Brain microvascular endothelial cell (primary cell): Measurements from ENCODE around the gene FGD6.
A peak's percentile ranks its signal among the peaks of the same experiment; 100 is the strongest.

Experiments
- DNase-seq: peaks from one replicate; pipeline ENCODE4 v3.0.0-alpha.2; 2020
- H3K27ac ChIP-seq: fragments of 250-450 bp; sonication (Bioruptor Pico); 2 replicates; pipeline ENCODE4 v1.5.1; 2020; ENCODE audit warnings: mild to moderate bottlenecking, moderate library complexity
- H3K27me3 ChIP-seq: fragments of 250-450 bp; sonication (Bioruptor Pico); replicated peaks from 2 replicates; pipeline ENCODE4 v1.5.1; 2020; ENCODE audit warnings: mild to moderate bottlenecking
- H3K36me3 ChIP-seq: fragments of 250-450 bp; sonication (Bioruptor Pico); replicated peaks from 2 replicates; pipeline ENCODE4 v1.5.1; 2020; ENCODE audit warnings: mild to moderate bottlenecking
- H3K4me3 ChIP-seq: 2 replicates; pipeline ENCODE4 v1.5.1; 2011; ENCODE audit warnings: low read depth, mild to moderate bottlenecking, control low read depth, low read length, moderate library complexity
- in situ Hi-C: cut with HindIII; loops from 2 replicates; pipeline ENCODE4 v1.10.0; 2017; ENCODE audit warnings: low sequenced_read_pairs, low pct_ligation_motif_present
- TF ChIP-seq, protein P1 (sequence below): IDR thresholded peaks from 2 replicates; pipeline ENCODE4 v1.5.1; 2011; ENCODE audit warnings: low read depth, mild to moderate bottlenecking, moderate library complexity, low read length, control low read depth, inconsistent platforms; ENCODE audit errors: missing control alignments

FGD6 gene

DNA sequence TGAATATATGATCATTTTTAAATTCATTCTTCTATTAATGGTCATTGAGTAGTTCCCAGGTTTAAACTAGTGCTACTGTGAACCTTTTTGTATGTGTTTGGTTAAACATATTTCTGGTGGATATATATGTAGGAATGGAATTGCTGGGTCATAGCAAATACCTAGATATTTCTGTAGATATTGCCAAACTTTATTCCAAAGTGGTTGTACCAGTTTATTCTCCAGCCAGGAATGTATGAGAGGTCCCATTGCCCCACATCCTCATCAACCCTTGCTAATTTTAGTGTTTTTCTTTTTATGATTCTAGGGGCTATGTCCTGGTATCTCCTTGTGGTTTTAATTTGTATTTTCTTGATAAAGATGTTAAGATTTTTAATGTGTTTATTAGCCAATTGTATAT, 3.5 kb upstream of the FGD6 start:
- H3K27me3 ChIP-seq, result no peaks in the 10 kb centered on the region
- no peak for DNase-seq
- no peak overlapping the region for H3K27ac ChIP-seq
- H3K36me3 ChIP-seq, result no peaks in the 10 kb centered on the region
- TF ChIP-seq, protein P1, sequence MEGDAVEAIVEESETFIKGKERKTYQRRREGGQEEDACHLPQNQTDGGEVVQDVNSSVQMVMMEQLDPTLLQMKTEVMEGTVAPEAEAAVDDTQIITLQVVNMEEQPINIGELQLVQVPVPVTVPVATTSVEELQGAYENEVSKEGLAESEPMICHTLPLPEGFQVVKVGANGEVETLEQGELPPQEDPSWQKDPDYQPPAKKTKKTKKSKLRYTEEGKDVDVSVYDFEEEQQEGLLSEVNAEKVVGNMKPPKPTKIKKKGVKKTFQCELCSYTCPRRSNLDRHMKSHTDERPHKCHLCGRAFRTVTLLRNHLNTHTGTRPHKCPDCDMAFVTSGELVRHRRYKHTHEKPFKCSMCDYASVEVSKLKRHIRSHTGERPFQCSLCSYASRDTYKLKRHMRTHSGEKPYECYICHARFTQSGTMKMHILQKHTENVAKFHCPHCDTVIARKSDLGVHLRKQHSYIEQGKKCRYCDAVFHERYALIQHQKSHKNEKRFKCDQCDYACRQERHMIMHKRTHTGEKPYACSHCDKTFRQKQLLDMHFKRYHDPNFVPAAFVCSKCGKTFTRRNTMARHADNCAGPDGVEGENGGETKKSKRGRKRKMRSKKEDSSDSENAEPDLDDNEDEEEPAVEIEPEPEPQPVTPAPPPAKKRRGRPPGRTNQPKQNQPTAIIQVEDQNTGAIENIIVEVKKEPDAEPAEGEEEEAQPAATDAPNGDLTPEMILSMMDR, result no peak
- no peak overlapping the region for H3K4me3 ChIP-seq
- in situ Hi-C loops, result no loop called here

DNA sequence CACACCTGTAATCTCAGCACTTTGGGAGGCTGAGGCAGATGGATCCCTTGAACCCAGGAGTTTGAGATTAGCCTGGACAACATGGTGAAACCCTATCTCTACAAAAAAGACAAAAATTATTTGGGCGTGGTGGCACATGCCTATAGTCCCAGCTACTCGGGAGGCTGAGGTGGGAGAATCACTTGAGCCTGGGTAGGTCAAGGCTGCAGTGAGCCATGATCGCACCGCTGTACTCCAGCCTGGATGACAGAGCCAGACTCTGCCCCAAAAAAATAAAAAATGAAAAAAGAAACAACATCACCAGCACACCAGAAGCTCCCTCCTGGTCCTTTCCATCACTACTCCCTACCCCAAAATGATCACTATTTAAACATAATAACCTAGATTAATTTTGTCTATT, 2.9 kb upstream of the FGD6 start:
- TF ChIP-seq, protein P1, result no peak
- Histone ChIP-seq H3K4me3 (no peak overlapping the region), H3K27me3 (no peaks in the 10 kb centered on the region), H3K27ac (no peak overlapping the region), H3K36me3 (no peaks in the 10 kb centered on the region)
- no peak for DNase-seq
- in situ Hi-C loops, result no loop called here

- H3K27ac ChIP-seq, result peak overlapping the region; percentile 80
- DNase-seq, result peak; percentile 38
- peak overlapping the region; percentile 89 for H3K4me3 ChIP-seq
- in situ Hi-C loops, result no loop called here
- H3K36me3 ChIP-seq, result no peaks in the 10 kb centered on the region
- TF ChIP-seq, protein P1, result no peak
- H3K27me3 ChIP-seq, result no peaks in the 10 kb centered on the region
These were observed 1.2 kb upstream of the FGD6 start for GRCh38 chr12:95218150-95219133.

DNA sequence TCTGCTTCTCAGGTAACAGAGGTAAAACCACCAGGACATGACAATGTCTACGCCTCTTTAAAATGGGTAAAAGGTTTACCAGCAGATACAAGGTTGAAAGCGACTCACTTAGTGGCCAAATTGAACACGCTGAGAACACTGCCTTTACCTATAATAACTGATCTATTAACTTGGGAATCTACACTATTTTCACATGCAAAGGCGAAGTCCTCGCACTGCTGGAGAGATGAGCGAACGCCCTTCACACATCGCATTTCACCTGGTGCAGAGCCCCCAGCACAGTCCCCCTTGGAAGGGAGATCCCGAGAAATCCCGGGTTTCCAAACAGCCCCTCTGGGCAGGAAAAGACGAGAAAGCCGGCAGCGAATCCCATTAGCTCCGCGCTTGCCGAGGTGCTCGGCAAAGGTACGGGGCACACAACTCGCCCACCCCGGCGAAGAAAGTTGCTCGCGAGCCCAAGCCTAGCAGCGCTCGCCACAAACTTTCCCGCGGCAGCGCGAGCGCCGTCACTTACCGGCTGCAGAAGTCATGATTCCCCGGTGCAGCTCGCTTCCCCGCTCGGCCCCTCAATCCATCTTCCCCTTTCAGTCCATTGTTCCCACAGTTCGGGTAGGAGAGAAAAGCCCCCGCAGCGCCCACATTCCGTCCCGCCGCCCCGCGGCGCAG, 423 bp downstream of the FGD6 start:
- DNase-seq, result no peak
- in situ Hi-C loops, result no loop called here

DNA sequence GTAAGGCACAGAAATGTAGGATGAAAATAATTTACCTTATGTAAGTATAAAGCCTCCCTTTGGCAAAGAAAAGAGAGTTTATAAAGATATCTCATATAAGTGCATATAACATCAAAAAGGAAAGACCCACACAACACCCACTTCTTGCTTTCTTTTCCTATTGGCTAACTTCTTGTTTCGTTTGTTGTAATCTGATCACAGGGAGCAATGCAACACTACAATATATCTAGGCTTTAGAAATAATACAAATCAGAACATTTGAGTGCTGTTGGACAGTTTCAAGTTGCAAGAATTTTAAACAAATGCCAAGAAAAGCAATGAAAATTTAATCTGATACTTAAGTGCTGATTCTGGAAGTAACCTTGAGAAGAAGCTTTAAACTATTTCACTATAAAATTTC, 1.3 kb downstream of the FGD6 start:
- TF ChIP-seq, protein P1, result no peak
- peak overlapping the region; percentile 89 for H3K4me3 ChIP-seq
- peak; percentile 28 for DNase-seq
- no peaks in the 10 kb centered on the region for H3K27me3 ChIP-seq
- H3K36me3 ChIP-seq, result no peaks in the 10 kb centered on the region
- in situ Hi-C loops, result no loop called here
- H3K27ac ChIP-seq, result no peak overlapping the region

More for the DNA sequence above, 423 bp downstream of the FGD6 start:
- Histone ChIP-seq H3K36me3 (no peaks in the 10 kb centered on the region), H3K27ac (peak overlapping the region; percentile 57), H3K4me3 (peak overlapping the region; percentile 89), H3K27me3 (no peaks in the 10 kb centered on the region)
- TF ChIP-seq, protein P1, result no peak
